H1 (cell line): ENCODE measurements around the gene LGALS1. TPM values are rescaled to one million over a fixed set of nuclear protein-coding genes. Genes with fewer than 3 reads are reported as not detected.

Source experiments
- CHD1 ChIP-seq: IDR thresholded peaks from 2 replicates; pipeline ENCODE4 v1.6.1; 2012; ENCODE audit warnings: low read depth, low read length, improper control_type of control experiment
- EP300 ChIP-seq, 2 experiments: IDR thresholded peaks; 1 replicate in 1 of 2; 2 replicates in 1 of 2; pipeline ENCODE4 v1.6.1; 2011 to 2012; ENCODE audit warnings: low read depth in 2 of 2, low read length in 2 of 2, mild to moderate bottlenecking in 2 of 2, borderline replicate concordance in 1 of 2, inconsistent platforms in 1 of 2, moderate library complexity in 1 of 2
- FOSL1 ChIP-seq: IDR thresholded peaks from 2 replicates; pipeline ENCODE4 v1.6.1; 2011; ENCODE audit warnings: mild to moderate bottlenecking, low read depth, low read length, moderate library complexity; ENCODE audit not compliant: insufficient read depth
- GTF2F1 ChIP-seq: IDR thresholded peaks from 2 replicates; pipeline ENCODE4 v1.6.1; 2012; ENCODE audit warnings: low read depth, low read length, improper control_type of control experiment, borderline replicate concordance
- PHF8 ChIP-seq: fragments of 200-600 bp; sonication (generic); conservative IDR thresholded peaks from 2 replicates; pipeline ENCODE4 v1.7.1; 2012; ENCODE audit warnings: low read depth, mild to moderate bottlenecking, inconsistent platforms, low read length, moderate library complexity
- TEAD4 ChIP-seq: IDR thresholded peaks from 2 replicates; pipeline ENCODE4 v1.6.1; 2012; ENCODE audit warnings: low read depth, low read length, inconsistent platforms, mixed read lengths
- polyA plus RNA-seq, 7 experiments: library from polyadenylated mRNA; depleted of rRNA in 3 of 7; stranded (reverse) in 5 of 7; unstranded in 2 of 7; fragments of >200 nt in 5 of 7; fragments of 200-250 nt in 2 of 7; gene quantifications; 1 replicate in 5 of 7; 2 replicates in 1 of 7; 4 replicates in 1 of 7; pipeline versions ENCODE4 v1.2.1 to v1.2.3, GENCODE V29; 2011 to 2013; ENCODE audit warnings: missing spikeins in 2 of 7, mixed read lengths in 2 of 7
- total RNA-seq: library from RNA; stranded (reverse); fragmentation: NEBNext Ultra II Directional; extraction: Animal tissue kit (Norgen Biotek cat#: 25700); gene quantifications from 2 replicates; pipeline ENCODE4 v1.2.1, GENCODE V29; 2021
- TF ChIP-seq, protein P1 (sequence below): fragments of 300-600 bp; sonication (generic); IDR thresholded peaks from 2 replicates; pipeline ENCODE4 v1.7.1; 2012; ENCODE audit warnings: low read length, moderate library complexity, mild to moderate bottlenecking, inconsistent platforms; ENCODE audit not compliant: insufficient replicate concordance

Gene LGALS1
- total and polyA plus RNA-seq, 2 of the 8 experiments (the other 6 are each of a cell fraction or from before 2014, with no cell fraction given): 12.0 to 92.4 TPM

DNA sequence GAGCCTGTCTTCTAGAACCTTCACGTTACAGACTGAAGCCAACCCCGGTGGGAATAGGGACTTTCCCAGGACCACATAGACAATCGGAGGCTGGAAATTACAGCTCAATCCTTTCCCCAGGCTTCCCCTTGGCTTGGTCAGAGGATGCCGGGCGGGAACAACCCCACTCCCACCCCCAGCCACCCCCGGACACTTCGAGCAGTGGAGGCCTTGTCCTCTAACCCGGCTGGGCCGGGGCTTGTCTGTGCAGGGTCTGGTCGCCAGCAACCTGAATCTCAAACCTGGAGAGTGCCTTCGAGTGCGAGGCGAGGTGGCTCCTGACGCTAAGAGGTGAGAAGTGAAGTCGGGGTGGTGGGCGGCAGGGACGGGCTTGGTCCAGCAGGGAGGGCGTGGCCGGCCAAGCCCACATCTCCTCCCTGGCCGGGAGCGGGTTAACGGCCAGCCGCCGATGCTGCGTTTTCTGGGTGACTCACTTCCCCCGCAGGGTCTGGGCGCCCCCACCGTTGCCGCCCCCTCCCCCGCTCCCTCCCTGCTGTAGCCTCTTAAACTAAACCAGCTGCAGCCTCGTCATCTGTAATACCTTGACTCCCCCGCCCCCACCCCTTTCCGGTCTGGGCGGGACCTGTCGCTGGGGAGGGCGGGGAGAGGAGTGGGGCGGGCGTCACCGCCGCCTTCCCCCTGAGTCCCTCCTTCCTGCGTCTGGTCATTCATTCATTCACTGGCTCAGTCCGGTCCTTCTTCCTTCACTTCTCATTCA is 1.5 kb downstream of the LGALS1 start (continued):
- TF ChIP-seq TEAD4 (no peak), EP300 (IDR thresholded peaks at IDR 0.05; ENCODE audit: borderline replicate concordance in 1 of 2, low read depth in 2 of 2, low read length in 2 of 2) (0 out of 3 replicates have a peak, but pooled peaks of 1 of the 2 experiments have one; percentile 27), CHD1 (no peak), PHF8 (no peak), FOSL1 (no peak), GTF2F1 (no peak)
- TF ChIP-seq, protein P1, sequence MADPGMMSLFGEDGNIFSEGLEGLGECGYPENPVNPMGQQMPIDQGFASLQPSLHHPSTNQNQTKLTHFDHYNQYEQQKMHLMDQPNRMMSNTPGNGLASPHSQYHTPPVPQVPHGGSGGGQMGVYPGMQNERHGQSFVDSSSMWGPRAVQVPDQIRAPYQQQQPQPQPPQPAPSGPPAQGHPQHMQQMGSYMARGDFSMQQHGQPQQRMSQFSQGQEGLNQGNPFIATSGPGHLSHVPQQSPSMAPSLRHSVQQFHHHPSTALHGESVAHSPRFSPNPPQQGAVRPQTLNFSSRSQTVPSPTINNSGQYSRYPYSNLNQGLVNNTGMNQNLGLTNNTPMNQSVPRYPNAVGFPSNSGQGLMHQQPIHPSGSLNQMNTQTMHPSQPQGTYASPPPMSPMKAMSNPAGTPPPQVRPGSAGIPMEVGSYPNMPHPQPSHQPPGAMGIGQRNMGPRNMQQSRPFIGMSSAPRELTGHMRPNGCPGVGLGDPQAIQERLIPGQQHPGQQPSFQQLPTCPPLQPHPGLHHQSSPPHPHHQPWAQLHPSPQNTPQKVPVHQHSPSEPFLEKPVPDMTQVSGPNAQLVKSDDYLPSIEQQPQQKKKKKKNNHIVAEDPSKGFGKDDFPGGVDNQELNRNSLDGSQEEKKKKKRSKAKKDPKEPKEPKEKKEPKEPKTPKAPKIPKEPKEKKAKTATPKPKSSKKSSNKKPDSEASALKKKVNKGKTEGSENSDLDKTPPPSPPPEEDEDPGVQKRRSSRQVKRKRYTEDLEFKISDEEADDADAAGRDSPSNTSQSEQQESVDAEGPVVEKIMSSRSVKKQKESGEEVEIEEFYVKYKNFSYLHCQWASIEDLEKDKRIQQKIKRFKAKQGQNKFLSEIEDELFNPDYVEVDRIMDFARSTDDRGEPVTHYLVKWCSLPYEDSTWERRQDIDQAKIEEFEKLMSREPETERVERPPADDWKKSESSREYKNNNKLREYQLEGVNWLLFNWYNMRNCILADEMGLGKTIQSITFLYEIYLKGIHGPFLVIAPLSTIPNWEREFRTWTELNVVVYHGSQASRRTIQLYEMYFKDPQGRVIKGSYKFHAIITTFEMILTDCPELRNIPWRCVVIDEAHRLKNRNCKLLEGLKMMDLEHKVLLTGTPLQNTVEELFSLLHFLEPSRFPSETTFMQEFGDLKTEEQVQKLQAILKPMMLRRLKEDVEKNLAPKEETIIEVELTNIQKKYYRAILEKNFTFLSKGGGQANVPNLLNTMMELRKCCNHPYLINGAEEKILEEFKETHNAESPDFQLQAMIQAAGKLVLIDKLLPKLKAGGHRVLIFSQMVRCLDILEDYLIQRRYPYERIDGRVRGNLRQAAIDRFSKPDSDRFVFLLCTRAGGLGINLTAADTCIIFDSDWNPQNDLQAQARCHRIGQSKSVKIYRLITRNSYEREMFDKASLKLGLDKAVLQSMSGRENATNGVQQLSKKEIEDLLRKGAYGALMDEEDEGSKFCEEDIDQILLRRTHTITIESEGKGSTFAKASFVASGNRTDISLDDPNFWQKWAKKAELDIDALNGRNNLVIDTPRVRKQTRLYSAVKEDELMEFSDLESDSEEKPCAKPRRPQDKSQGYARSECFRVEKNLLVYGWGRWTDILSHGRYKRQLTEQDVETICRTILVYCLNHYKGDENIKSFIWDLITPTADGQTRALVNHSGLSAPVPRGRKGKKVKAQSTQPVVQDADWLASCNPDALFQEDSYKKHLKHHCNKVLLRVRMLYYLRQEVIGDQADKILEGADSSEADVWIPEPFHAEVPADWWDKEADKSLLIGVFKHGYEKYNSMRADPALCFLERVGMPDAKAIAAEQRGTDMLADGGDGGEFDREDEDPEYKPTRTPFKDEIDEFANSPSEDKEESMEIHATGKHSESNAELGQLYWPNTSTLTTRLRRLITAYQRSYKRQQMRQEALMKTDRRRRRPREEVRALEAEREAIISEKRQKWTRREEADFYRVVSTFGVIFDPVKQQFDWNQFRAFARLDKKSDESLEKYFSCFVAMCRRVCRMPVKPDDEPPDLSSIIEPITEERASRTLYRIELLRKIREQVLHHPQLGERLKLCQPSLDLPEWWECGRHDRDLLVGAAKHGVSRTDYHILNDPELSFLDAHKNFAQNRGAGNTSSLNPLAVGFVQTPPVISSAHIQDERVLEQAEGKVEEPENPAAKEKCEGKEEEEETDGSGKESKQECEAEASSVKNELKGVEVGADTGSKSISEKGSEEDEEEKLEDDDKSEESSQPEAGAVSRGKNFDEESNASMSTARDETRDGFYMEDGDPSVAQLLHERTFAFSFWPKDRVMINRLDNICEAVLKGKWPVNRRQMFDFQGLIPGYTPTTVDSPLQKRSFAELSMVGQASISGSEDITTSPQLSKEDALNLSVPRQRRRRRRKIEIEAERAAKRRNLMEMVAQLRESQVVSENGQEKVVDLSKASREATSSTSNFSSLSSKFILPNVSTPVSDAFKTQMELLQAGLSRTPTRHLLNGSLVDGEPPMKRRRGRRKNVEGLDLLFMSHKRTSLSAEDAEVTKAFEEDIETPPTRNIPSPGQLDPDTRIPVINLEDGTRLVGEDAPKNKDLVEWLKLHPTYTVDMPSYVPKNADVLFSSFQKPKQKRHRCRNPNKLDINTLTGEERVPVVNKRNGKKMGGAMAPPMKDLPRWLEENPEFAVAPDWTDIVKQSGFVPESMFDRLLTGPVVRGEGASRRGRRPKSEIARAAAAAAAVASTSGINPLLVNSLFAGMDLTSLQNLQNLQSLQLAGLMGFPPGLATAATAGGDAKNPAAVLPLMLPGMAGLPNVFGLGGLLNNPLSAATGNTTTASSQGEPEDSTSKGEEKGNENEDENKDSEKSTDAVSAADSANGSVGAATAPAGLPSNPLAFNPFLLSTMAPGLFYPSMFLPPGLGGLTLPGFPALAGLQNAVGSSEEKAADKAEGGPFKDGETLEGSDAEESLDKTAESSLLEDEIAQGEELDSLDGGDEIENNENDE: no peak
- TF ChIP-seq, all 59 proteins: peak for 12
